Activated CD4-positive, alpha-beta T cell treated with anti-CD3 and anti-CD28 coated beads, Interleukin-2, amount 50 U/mL, for 24 hours (primary cell): ENCODE measurements around the gene ERVFRD-1.
"Not testable (repeated sequence)": the region's sequence is repeated elsewhere in the genome, so short reads cannot be mapped to it uniquely, and the experiment has no call there.

Source experiments
- DNase-seq, 2 donors: peaks; one replicate each; pipeline ENCODE4 v3.0.0-alpha.2; 2020; ENCODE audit warnings: low read depth in 1 of 2, low spot score in 1 of 2

ERVFRD-1 gene

DNA sequence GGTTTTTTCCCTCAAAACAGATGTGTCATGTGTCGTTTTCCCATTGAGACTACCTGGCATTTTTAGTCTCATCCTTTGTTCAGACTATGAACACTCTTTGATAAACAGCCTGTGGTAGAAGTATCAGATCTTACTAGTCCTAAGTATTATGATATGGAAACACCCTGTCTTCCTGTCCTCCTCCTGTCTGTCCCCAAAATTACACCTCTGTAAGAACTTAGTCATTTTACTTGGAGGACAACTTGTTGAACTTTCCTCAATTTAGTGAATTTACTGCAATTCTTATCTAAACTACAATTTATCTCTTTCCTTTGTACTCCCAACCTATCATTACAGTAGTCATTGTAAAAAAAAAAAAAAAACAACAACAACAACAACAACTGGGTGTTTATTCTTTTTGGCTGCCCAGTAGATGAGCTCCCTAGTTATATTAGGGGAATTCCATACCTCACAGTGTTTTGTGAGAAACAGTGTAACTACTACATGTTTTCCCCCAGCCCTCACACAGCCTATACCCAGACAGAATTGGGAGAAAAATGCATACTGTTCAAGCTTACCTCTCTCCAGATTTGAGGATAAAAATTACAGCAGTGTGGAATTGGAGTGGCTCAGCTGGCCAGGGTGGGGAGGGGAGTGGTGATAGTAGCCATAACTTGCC is 18.5 kb upstream of the ERVFRD-1 start:
- DNase-seq: no peak

DNA sequence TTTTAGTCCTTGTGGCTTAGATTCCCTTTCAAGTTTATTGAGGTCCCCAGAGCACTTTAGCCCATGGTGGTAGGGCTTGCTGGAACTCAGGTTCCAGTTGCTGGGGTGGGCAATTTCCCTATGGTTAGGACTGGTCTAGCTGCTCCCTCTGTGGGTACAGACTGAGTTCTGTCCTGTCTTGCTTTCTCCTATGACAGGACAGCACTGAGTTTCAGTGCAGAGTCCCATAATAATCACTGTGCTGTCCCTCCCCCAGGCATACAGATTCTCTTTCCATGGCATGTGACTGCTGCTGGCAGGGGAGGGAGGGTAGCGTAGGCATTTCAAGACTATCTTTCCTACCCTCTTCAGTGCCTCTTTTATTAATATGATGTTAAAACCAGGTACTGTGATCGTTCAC is 17.1 kb upstream of the ERVFRD-1 start:
- DNase-seq: no peak

DNA sequence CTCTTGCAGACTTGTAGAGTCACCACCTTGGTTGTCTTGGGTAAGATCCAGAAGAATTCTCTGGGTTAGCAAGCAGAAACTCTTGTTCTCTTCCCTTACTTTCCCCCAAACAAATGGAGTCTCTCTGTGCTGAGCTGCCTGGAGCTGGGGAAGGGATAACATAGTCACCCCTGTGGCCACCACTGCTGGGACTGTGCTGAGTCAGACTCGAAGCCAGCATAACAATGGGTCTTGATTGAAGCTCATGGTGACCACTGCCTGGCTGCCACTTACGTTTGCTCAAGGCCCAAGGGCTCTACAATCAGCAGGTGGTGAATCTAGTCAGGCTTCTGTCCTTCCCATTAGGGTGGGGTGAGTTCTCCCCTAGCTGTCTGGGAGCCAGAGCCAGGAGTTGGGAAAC is 15.4 kb upstream of the ERVFRD-1 start:
- no peak for DNase-seq

DNA sequence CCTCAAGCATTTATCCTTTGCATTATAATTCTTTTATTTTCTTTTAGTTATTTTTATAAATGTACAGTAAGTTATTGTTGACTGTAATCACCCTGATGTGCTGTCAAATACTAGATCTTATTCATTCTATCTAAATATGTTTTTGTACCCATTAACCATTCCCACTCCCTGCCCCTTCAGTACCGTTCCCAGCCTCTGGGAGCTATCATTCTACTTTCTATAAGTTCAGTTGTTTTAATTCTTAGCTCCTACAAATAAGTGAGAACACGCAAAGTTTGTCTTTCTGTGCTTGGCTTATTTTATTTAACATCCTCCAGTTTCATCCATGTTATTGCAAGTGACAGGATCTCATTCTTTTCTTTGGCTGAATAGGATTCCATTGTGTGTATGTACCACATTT is 12.5 kb upstream of the ERVFRD-1 start:
- DNase-seq: no peak

DNA sequence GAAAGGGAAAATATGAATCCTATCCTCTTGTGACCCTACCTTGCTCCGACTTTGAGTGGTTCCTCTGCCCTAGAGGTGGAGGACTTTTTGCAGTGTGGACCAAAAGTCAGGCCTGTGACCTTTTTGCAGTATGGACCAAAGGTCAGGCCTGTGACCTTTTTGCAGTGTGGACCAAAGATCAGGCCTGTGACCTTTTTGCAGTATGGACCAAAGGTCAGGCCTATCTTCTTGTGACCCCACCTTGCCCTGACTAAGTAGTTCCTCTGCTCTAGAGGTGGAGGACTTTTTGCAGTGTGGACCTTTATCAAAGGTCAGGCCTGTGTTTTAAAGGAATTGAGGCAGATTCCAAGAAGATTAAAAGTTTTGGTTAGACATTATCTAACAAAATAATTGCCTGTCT is 10.9 kb upstream of the ERVFRD-1 start:
- DNase-seq: no peak

DNA sequence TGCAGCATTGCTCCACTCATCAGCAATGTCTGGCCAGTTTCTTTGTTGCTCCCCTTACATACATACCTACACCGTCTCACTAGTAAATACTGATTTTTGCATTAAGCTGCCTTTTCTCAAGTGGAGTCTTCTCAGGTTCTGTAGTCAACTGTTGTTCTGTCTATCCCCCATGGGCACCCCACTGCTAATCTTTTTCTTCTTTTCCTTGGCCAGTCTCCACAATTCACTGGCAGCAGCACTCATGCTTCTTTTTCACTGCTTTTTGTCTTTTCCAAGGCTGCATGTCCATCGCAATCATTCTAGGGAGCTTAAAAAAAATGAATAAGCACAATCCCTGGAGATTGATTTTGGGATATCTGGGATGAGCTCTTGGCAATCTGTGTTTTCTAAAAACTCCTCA is 10.3 kb upstream of the ERVFRD-1 start:
- no peak for DNase-seq

DNA sequence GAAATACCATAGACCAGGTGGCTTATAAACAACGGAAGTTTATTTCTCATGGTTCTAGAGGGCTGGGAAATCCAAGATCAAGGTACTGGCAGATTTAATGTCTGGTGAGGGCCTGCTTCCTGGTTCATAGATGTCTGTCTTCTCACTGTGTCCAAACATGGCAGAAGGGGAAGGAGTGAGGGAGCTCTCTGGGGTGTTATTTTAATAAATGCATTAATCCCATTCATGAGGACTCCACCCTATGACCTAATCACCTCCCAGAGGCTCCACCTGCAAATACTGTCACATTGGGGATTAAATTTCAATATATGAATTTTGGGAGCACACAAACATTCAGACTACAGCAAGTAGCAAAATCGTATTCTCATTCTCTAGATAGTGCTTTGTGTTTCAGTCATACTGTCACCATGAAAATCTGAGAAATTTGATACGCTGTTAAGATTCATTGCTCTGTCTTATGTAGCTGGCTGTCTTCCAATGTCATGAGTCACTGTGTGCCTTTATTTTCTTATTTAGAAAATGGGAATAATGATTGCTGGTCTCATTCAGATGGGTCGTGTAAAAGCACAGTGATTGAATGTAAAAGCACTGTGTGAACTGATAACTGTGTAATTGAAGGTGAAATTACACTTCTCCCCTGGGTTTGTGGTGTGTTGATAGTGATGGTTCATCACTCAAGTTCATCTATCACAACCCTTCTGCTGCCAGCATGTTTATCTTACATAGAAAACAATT is 8.9 kb upstream of the ERVFRD-1 start:
- no peak for DNase-seq

DNA sequence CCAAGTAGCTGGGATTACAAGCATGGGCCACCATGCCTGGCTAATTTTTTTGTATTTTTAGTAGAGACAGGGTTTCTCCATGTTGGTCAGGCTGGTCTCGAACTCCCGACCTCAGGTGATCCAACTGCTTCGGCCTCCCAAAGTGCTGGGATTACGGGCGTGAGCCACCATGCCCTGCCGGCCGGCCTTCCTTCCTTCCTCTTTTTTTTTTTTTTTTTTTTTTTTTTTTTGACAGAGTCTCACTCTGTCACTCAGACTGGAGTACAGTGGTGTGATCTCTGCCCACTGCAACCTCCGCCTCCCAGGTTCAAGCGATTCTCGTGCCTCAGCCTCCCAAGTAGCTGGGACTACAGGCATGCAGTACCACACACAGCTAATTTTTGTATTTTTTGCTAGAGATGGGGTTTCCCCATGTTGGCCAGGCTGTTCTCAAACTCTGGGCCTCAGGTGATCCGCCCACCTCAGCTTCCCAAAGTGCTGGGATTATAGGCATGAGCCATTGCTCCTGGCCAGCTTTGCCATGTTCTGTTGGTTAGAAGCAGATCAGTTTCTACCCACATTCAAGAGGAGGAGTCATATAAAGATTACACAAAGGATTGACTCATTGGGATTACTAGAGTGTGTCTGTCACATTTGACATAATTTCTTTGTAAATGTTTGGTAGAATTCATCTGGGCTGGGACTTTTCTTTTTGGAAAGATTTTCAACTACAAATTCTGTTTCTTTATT is 4.4 kb upstream of the ERVFRD-1 start:
- not testable (repeated sequence) for DNase-seq

DNA sequence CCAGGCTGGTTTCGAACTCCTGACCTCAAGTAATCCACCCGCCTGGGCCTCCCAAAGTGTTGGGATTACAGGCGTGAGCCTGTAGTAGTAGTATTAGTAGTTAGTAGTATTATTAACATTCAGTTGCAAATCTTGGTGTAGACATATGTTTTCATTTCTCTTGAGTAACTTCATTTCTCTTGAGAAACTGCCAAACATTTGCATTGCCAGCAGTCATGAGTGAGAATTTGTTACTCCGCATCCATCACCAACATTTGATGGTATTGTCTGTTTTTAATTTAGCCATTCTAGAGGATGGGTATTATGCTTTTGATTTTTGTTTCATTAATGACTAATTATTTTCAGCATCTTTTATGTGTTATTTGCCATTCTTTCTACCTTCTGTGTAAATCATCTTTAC is 1.5 kb upstream of the ERVFRD-1 start:
- DNase-seq: no peak

DNA sequence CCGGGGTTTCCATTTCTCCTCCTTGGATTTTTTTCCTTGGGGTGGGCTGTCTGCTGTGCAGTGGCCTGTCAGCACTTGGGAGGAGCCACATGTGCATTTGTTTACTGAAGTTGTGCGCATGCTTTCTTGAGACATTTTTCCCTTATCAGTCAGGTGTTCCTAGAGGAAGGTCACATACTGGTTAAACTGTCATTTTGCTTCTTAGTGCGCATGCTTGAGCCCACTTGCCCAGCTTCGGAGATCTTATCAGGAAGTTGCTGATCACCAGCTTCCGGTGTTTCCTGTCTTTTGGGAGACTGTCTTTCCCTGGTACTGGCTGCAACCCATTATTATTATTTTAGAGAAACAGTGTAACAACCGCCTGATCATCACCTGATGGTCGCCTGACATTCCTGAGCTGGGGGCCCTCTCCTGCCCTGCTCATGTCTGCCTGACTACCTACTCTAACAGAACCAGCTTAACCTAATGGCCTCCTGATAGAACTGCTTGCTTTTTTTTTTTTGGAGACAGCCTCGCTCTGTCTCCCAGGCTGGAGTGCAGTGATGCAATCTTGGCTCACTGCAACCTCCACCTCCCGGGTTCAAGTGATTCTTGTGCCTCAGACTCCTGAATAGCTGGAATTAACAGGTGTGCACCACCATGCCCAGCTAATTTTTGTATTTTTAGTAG is 378 bp upstream of the ERVFRD-1 start:
- no peak for DNase-seq

DNA sequence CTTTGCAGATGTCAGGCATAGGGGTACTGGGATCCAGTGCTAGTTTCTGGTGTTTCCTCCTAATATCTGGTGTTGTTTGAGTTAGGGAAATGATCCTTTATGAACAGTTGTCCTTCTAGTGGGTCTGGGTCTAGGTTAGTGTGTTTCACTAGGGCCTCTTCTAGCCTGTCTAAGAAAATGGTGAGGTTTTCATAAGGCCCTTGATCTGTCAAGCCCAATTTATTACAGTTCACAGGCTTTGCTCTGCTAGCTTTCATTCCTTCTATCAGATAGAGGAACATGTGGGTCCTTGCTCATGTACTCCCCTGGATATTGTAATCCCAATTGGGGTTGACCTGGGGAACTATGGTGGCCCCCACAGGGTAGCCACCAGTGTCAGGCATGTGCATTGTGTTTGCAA is 2.8 kb downstream of the ERVFRD-1 start:
- DNase-seq: no peak

DNA sequence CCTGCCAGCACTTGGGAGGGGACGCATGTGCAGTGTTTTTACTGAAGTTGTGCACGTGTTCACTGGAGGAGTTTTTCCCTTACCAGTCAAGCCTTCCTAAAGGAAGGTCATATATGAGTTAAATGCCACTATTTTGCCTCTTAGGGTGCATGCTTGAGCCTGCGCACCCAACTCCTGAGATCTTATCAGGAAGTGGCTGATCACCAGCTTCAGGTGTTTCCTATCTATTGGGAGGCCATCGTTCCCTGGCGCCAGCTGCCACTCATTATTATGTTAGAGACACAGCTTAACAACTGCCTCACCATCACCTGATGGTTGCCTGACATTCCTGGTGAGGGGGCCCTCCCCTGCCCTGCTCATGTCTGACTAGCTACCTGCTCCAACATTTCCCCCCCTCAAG is 8.5 kb downstream of the ERVFRD-1 start:
- no peak for DNase-seq

DNA sequence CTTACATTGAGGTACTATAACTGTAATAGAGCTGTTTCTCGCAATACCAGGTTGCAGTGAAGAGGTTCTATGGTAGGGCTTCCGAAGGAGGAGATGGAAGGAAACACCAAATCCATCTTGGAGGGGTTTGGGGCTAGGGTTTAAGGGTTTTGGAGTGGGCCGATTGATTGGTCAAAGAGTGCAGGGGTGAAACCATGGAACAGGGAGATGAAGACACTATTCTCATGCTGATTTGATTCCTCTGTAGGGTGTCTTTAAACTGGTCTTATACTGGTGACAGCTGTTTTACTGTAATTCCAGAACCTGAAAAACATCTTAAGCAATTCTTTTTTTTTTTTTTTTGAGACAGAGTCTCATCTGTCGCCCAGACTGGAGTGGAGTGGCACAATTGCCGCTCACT is 10.1 kb downstream of the ERVFRD-1 start:
- no peak for DNase-seq

DNA sequence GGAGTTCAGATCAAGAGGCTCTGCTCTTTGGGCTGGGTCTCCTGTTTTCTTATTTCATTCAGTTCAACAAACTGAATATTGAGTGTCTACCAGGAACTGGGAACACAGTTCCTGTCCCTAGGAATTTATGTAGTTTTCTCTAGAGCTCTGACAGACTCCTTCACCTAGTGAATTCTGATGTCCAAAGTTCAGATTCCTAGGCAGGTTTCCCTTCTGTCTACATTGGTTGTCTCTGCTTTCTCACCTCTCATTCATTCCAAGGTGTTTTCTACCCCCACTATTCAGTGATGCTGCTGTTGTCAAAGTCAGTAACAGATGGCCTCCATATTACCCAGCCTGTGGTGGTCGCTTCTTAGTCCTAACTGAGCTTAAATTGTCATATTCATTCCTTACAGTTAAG is 13.5 kb downstream of the ERVFRD-1 start:
- DNase-seq: no peak

DNA sequence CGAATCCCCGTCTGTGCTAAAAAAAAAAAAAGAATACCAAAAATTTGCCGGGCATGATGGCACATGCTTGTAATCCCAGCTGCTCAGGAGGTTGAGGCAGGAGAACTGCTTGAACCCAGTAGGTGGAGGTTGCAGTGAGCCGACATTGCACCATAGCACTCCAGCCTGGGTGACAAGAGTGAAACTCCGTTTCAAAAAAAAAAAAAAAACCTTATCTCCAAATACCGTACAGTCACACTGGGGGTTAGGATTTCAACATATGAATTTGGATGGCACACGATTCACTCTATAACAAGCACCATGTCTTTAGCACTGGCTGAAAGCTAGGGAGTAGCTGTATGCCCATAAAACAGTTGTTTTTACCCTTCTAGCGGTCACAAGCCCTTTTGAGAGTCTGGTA is 14.0 kb downstream of the ERVFRD-1 start:
- DNase-seq: no peak

DNA sequence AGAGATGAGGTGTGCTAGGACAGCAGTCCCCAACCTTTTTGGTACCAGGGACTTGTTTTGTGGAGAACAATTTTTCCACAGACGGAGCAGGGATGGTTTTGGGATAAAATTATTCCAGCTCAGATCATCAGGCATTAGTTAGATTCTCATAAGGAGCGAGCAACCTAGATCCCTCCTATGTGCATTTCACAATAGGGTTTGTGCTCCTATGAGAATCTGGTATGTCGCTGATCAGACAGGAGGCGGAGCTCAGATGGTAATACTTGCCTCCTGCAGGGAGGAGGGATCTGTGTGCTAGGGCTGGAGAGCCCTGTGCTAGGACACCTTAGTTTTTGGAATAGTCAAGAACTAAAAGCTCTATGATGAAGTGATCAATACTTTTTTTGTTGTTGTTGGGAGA is 15.4 kb downstream of the ERVFRD-1 start:
- no peak for DNase-seq

DNA sequence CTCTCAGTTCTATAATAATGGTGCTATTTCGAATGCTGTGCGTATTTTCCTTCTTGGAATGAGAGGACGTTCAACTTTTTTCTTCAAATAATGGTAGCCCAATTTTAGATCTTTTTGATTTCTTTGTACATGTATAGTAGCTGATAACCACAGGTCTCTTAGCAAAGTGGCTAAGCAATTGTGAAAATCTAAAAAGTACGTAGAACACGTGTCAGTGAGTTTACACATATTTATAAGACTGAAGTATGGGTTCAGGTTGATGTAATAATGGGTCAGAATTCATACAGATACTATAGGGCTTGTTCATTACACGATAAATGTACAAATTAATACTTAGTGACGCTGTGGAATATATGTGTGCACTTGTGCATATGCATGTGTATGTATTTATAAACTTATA is 16.6 kb downstream of the ERVFRD-1 start:
- DNase-seq: no peak

DNA sequence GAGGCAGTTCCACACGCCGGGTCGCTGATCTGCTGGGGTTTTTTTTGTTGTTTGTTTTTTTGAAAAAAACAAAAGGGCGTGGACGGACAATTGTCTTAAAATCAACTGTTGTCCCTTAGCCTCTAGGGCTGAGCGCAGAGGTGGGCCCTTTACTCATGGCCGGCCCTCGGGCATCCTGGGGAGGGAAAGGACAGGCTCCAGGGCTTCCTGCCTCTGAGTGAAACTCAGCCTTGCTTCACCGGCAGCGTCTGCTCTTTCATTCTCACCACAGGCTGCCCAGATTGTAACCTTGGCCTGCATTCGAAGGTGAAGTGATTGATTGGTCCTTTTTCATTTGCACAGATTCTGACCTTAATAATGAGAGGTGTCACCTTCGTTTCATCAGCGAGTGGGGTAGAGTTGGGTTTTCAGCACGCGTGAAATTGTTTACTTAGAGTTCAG is 17.1 kb downstream of the ERVFRD-1 start:
- peak; percentile 24 to 26 for DNase-seq

DNA sequence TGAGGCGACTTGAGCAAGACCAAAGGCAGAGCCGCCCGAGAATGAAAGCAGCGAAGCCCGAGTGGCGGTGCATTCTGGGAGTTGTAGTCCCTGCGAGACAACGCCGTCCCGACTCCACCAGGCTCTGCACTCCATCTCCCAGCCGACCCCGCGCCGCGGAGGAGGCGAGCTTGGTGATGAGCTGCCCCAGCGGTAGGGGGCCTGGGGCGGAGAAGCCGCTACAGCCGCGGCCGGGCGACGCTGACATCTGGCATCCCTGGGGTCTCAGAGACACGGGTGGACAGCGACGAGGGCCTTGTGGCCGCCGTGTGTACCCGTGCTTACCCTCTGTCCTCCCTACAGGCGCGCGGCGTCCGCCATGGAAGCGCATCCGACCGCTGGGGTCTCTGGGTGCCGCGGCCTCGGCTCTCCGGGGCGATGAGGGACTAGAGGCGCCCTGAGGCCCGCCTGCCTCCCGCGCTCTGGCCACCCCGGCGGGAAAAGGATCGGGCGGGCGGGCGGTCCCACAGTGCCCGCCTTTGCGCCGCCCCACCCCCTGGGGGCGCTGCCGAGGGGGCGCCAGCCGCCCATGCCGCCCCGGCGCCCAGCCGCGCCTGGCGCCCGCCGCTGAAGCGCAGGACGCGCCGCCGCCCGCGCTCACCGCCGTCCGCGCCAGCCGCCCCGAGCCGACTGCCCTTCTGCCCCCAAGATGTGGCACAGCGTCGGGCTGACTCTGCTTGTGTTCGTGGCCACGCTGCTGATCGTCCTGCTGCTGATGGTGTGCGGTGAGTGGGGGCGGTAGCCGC is 17.7 kb downstream of the ERVFRD-1 start, which contains the start of gene SMIM13:
Gene SMIM13 (plus strand): TSS at position 209 of the 785 bp plus-strand sequence. CDS start 480 bp downstream, at position 689.
- peak; percentile 88 to 93 for DNase-seq

DNA sequence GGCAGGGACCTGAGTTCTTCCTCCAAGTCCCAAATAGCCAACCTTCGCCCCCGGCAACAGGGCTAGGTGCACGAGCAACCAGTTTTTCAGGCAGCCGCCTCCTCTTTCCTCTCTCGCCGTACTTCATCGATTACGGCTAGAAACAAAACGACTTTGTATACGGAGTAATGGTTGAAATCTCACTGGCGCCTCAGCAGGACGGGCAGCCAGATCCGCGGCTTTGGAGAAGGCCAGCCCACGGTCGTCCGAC is 18.2 kb downstream of the ERVFRD-1 start:
- DNase-seq: no peak
